ENCODE measurements around the gene MDP1. TPM values are rescaled to one million over a fixed set of nuclear protein-coding genes. Genes with fewer than 3 reads are reported as not detected.
A peak's percentile ranks its signal among the peaks of the same experiment; 100 is the strongest.
"Not testable (repeated sequence)": the region's sequence is repeated elsewhere in the genome, so short reads cannot be mapped to it uniquely, and the experiment has no call there.

MDP1 gene
- total RNA-seq, 1 donor from 2014 or later: 10.0 TPM

- no peak for DNase-seq (ENCODE audit: low read depth)
These were observed 15.6 kb upstream of the MDP1 start for GRCh38 chr14:24231263-24232120.

DNA sequence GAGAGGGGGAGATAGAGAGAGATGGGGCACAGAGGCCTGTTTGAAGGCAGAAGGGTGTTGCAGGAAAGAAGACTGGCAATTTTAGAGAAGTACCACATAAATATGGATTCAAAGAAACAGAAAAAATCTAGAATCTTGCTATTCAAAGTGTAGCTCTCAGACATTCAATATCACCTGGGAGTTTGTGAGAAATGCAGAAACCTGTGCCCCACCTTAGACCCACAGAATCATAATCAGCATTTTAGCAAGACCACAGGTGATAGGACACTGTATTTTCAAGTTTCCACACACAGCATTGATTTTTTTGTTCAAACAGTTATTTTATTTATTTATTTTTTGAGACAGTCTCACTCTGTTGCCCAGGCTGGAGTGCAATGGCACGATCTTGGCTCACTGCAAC, 13.0 kb upstream of the MDP1 start:
- DNase-seq (ENCODE audit: low read depth): no peak

DNA sequence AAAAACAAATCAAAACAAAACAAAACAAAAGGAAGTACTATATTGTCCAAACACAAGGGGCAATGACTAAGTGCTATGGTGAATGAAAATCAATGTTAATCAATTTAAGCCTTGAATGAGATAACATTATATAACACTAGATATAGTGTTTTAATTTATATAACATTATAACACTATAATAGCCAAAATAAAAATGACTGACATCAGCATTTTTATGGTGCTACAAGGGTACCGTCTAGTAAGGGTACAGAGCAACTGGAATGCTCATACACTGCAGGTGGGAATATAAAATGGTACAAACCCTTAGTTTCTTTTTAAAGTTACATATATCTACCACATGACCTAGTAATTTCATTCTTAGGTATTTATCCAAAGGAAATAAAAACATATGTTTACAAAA, 10.6 kb upstream of the MDP1 start:
- no peak for DNase-seq (ENCODE audit: low read depth)

GRCh38 chr14:24224618-24225071, 8.8 kb upstream of the MDP1 start:
- peak; percentile 60 for DNase-seq (ENCODE audit: low read depth)

GRCh38 chr14:24222987-24223386, 7.1 kb upstream of the MDP1 start:
- DNase-seq (ENCODE audit: low read depth): not testable (repeated sequence)

DNA sequence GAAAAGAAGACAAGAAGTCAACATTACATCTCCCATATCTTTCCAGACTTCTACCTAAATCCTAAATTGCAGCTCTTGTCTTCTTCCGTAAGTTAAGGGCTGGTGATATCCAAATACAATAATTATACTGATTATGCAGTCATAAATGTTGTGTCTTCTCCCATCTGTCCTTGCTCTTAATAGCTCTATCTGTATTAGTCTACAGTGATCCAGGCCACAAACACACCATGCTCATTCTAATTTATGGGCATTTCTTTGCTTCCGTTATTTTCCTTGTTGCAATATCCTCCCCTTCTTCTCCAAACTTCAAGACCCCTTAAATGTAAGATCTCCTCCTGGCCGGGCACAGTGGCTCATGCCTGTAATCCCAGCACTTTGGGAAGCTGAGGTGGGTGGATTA, 3.7 kb upstream of the MDP1 start:
- DNase-seq (ENCODE audit: low read depth): no peak

GRCh38 chr14:24219080-24219479, 3.2 kb upstream of the MDP1 start:
- DNase-seq (ENCODE audit: low read depth): no peak

DNA sequence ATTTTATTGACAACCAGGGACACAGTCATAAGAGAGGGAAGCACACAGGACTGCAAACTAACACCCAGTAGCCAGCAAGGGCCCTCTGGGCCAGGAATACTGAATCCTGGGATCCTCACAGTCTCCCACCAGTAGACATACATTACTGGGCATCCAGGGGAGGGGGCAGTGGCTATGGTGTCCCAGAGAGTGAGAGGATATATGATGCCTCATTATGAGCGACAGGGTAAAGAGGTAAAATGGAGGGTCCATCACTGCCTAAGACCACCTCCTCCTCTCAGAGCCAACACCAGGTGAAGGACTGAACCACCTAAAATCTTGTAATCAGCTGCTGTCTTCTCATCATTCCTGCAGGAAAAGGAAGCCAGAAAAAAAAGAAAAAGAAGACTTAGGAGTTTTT, 1.0 kb upstream of the MDP1 start:
- not testable (repeated sequence) for DNase-seq (ENCODE audit: low read depth)

GRCh38 chr14:24216345-24216699, 456 bp upstream of the MDP1 start:
- no peak for DNase-seq (ENCODE audit: low read depth)

GRCh38 chr14:24213866-24214662, 1.8 kb downstream of the MDP1 start:
- DNase-seq (ENCODE audit: low read depth): no peak

DNA sequence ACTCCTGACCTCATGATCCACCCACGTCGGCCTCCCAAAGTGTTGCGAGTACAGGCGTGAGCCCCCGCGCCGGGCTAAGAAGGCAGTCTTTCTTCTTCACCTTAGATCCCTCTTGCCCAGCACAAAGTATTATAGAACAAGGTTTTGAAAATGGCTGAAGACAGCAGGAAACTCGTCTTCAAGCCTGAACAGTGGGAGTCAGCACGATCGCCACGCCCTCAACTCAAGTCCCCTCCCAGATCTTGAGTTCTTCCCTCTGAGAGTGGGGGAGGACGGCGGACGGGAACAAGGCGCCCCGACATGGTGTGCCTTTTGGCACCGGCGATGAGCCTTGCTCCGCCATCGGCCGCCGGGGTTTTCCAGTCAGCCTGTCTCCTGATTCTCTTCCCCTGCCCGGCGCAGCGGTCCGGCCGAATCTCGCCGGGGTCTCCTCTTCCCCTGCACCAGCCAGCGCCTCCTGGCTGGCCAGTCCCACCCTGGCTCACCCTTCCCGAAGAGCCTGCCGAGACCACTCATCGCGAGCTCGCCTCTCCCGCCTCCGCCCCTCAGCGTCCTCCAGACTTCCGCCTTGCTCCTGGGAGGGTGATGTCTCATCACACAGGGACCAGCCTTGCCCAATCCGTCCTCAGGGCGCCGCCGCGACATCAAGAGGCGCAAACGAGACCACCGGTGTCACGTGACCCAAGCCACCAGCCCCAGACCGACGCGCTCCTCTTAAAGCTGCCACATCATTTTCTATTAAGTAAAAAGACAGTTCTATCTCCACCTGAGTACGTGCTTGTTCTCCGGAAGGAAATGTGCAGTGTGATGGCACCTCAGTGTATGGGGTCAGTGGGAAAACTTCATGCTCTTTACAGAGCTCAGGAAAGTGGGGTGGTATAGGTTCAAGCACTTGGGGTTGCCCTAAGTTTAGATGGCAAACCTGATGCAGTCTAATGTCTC, 2.7 kb downstream of the MDP1 start, which contains the start of gene CHMP4A:
TSS of gene CHMP4A (minus strand) at position 565 of the 942 bp plus-strand sequence. CDS start at position 516, 49 bp downstream.
- peak; percentile 96 for DNase-seq (ENCODE audit: low read depth)

GRCh38 chr14:24211311-24211710, 4.6 kb downstream of the MDP1 start:
- no peak for DNase-seq (ENCODE audit: low read depth)

DNA sequence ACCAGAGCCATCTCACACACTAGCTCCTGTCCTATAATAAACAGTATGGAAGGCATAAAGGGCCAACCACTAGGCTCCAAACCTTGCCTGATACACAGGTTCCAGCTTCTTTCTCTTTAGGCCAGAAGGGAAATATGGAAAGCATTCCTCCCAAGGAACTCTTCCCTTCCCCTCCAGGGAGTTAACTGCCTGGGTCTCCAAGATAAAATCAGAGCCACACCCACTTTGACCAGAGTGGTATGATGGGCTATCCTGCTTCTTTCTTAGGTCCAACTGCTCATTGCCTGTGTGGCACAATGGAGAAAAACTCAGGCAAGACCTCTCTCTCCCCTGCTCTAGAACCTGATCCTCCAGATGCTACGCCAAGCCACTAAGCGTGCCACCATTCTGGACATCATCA, 8.2 kb downstream of the MDP1 start:
- DNase-seq (ENCODE audit: low read depth): no peak

DNA sequence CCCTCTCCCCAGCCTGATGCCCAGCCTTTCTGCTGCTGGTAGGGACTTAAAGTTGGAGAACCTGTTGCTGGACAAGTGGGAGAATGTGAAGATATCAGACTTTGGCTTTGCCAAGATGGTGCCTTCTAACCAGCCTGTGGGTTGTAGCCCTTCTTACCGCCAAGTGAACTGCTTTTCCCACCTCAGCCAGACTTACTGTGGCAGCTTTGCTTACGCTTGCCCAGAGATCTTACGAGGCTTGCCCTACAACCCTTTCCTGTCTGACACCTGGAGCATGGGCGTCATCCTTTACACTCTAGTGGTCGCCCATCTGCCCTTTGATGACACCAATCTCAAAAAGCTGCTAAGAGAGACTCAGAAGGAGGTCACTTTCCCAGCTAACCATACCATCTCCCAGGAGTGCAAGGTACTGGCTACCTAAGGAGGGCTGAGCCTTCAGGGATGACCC, 8.7 kb downstream of the MDP1 start:
- DNase-seq (ENCODE audit: low read depth): no peak

GRCh38 chr14:24206260-24207103, 9.4 kb downstream of the MDP1 start:
- no peak for DNase-seq (ENCODE audit: low read depth)

GRCh38 chr14:24204163-24205146, 11.4 kb downstream of the MDP1 start:
- no peak for DNase-seq (ENCODE audit: low read depth)

GRCh38 chr14:24203249-24203886, 12.5 kb downstream of the MDP1 start:
- not testable (repeated sequence) for DNase-seq (ENCODE audit: low read depth)

DNA sequence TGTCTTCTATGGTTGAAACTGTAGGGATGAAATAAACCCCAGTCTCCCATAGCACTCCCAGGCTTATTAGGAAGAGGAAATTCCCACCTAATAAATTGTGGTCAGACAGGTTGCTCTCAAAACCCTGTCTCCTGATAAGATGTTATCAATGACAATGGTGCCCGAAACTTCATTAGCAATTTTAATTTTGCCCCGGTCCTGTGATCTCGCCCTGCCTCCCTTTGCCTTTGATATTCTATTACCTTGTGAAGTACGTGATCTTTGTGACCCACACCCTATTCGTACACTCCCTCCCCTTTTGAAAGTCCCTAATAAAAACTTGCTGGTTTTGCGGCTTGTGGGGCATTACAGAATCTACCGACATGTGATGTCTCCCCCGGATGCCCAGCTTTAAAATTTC, 13.3 kb downstream of the MDP1 start:
- not testable (repeated sequence) for DNase-seq (ENCODE audit: low read depth)

All from renal cortical epithelial cell (primary cell).